Measurements from ENCODE around the gene PKD1.
"Not testable (repeated sequence)": the region's sequence is repeated elsewhere in the genome, so short reads cannot be mapped to it uniquely, and the experiment has no call there.

PKD1 gene

GRCh38 chr16:2147378-2147777 lies 11.7 kb upstream of the PKD1 start:
- H3K4me3 ChIP-seq (replicated peaks in 1 of 2; ENCODE audit: low read depth in 2 of 2, low read length in 2 of 2) = no peak overlapping the region
- no peak for TF ChIP-seq CTCF (IDR thresholded peaks at IDR 0.05; ENCODE audit: low read depth, low read length)
- DNase-seq (ENCODE audit: low read depth in 2 of 2) = no peak

- TF ChIP-seq CTCF (IDR thresholded peaks at IDR 0.05; ENCODE audit: low read depth, low read length) = no peak
- H3K4me3 ChIP-seq (replicated peaks in 1 of 2; ENCODE audit: low read depth in 2 of 2, low read length in 2 of 2) = no peak overlapping the region
- DNase-seq (ENCODE audit: low read depth in 2 of 2) = no peak
Observed at GRCh38 chr16:2145843-2146242, 10.1 kb upstream of the PKD1 start.

GRCh38 chr16:2143878-2144485 lies 8.3 kb upstream of the PKD1 start:
- no peak for TF ChIP-seq CTCF (IDR thresholded peaks at IDR 0.05; ENCODE audit: low read depth, low read length)
- no peak overlapping the region for H3K4me3 ChIP-seq (replicated peaks in 1 of 2; ENCODE audit: low read depth in 2 of 2, low read length in 2 of 2)
- no peak for DNase-seq (ENCODE audit: low read depth in 2 of 2)

GRCh38 chr16:2142942-2143877 lies 7.5 kb upstream of the PKD1 start:
- TF ChIP-seq CTCF (IDR thresholded peaks at IDR 0.05; ENCODE audit: low read depth, low read length) = no peak
- H3K4me3 ChIP-seq (replicated peaks in 1 of 2; ENCODE audit: low read depth in 2 of 2, low read length in 2 of 2) = no peak overlapping the region
- DNase-seq (ENCODE audit: low read depth in 2 of 2) = no peak

- DNase-seq (ENCODE audit: low read depth in 2 of 2) = not testable (repeated sequence)
- peak overlapping the region; percentile 54 to 55 for H3K4me3 ChIP-seq (replicated peaks in 1 of 2; ENCODE audit: low read depth in 2 of 2, low read length in 2 of 2)
Observed at GRCh38 chr16:2135071-2135470, 627 bp downstream of the PKD1 start.

GRCh38 chr16:2133797-2134196 lies 1.9 kb downstream of the PKD1 start:
- peak overlapping the region in 1 of 2 donors; percentile 37 for H3K4me3 ChIP-seq (replicated peaks in 1 of 2; ENCODE audit: low read depth in 2 of 2, low read length in 2 of 2)

GRCh38 chr16:2129890-2130447 lies 5.7 kb downstream of the PKD1 start:
- not testable (repeated sequence) for DNase-seq (ENCODE audit: low read depth in 2 of 2); H3K4me3 ChIP-seq (replicated peaks in 1 of 2; ENCODE audit: low read depth in 2 of 2, low read length in 2 of 2)

More at GRCh38 chr16:2133797-2134196, 1.9 kb downstream of the PKD1 start:
- not testable (repeated sequence) for DNase-seq (ENCODE audit: low read depth in 2 of 2)

GRCh38 chr16:2129251-2129650 lies 6.4 kb downstream of the PKD1 start:
- peak in 1 of 2 donors; percentile 23 for DNase-seq (ENCODE audit: low read depth in 2 of 2)
- not testable (repeated sequence) for H3K4me3 ChIP-seq (replicated peaks in 1 of 2; ENCODE audit: low read depth in 2 of 2, low read length in 2 of 2)

GRCh38 chr16:2127630-2128280 lies 7.9 kb downstream of the PKD1 start:
- H3K4me3 ChIP-seq (replicated peaks in 1 of 2; ENCODE audit: low read depth in 2 of 2, low read length in 2 of 2) = not testable (repeated sequence)
- DNase-seq (ENCODE audit: low read depth in 2 of 2) = peak; percentile 59 to 68

- not testable (repeated sequence) for H3K4me3 ChIP-seq (replicated peaks in 1 of 2; ENCODE audit: low read depth in 2 of 2, low read length in 2 of 2); DNase-seq (ENCODE audit: low read depth in 2 of 2)
Observed at GRCh38 chr16:2126928-2127556, 8.7 kb downstream of the PKD1 start.

GRCh38 chr16:2126161-2126743 lies 9.4 kb downstream of the PKD1 start:
- peak in 1 of 2 donors; percentile 5 for DNase-seq (ENCODE audit: low read depth in 2 of 2)
- H3K4me3 ChIP-seq (replicated peaks in 1 of 2; ENCODE audit: low read depth in 2 of 2, low read length in 2 of 2) = not testable (repeated sequence)

GRCh38 chr16:2125609-2126008 lies 10.1 kb downstream of the PKD1 start:
- H3K4me3 ChIP-seq (replicated peaks in 1 of 2; ENCODE audit: low read depth in 2 of 2, low read length in 2 of 2) = peak overlapping the region in 1 of 2 donors; percentile 43
- not testable (repeated sequence) for DNase-seq (ENCODE audit: low read depth in 2 of 2)

All from cardiac fibroblast (primary cell).